ENCODE measurements around the gene ARID2. TPM values are rescaled to one million over a fixed set of nuclear protein-coding genes. Genes with fewer than 3 reads are reported as not detected.

Gene ARID2
- total RNA-seq, 1 donor from 2014 or later = 14.3 TPM

- intact Hi-C loops (cut with DNase I) = no loop called here
- DNase-seq (no peak), ATAC-seq (ENCODE audit: poor library complexity) (peak; percentile 65)
Measured at GRCh38 chr12:45745861-45746277, 16.4 kb downstream of the ARID2 start.

GRCh38 chr12:45756666-45757065 lies 27.2 kb downstream of the ARID2 start:
- DNase-seq (no peak), ATAC-seq (ENCODE audit: poor library complexity) (no peak)
- intact Hi-C loops (cut with DNase I) = no loop called here

GRCh38 chr12:45757172-45757571 lies 27.7 kb downstream of the ARID2 start:
- no peak for DNase-seq

GRCh38 chr12:45760333-45760732 lies 30.8 kb downstream of the ARID2 start:
- DNase-seq (no peak), ATAC-seq (ENCODE audit: poor library complexity) (no peak)
- intact Hi-C loops (cut with DNase I) = no loop called here

More at GRCh38 chr12:45757172-45757571, 27.7 kb downstream of the ARID2 start:
- intact Hi-C loops (cut with DNase I) = no loop called here
- ATAC-seq (ENCODE audit: poor library complexity) = no peak

- no peak for DNase-seq
- intact Hi-C loops (cut with DNase I) = no loop called here
- ATAC-seq (ENCODE audit: poor library complexity) = peak; percentile 73
Measured at GRCh38 chr12:45762185-45763110, 32.9 kb downstream of the ARID2 start.

- intact Hi-C loops (cut with DNase I) = no loop called here
- ATAC-seq (ENCODE audit: poor library complexity) (no peak), DNase-seq (no peak)
Measured at GRCh38 chr12:45763381-45763780, 33.9 kb downstream of the ARID2 start.

- intact Hi-C loops (cut with DNase I) = no loop called here
- DNase-seq (no peak), ATAC-seq (ENCODE audit: poor library complexity) (no peak)
Measured at GRCh38 chr12:45768194-45768593, 38.7 kb downstream of the ARID2 start.

GRCh38 chr12:45773747-45774146 lies 44.2 kb downstream of the ARID2 start:
- DNase-seq (no peak), ATAC-seq (ENCODE audit: poor library complexity) (no peak)
- intact Hi-C loops (cut with DNase I) = no loop called here

- intact Hi-C loops (cut with DNase I) = no loop called here
- DNase-seq = no peak
- peak; percentile 62 for ATAC-seq (ENCODE audit: poor library complexity)
Measured at GRCh38 chr12:45774508-45775162, 45.1 kb downstream of the ARID2 start.

GRCh38 chr12:45775465-45775864 lies 46.0 kb downstream of the ARID2 start:
- intact Hi-C loops (cut with DNase I) = no loop called here
- no peak for DNase-seq
- ATAC-seq (ENCODE audit: poor library complexity) = peak; percentile 55

GRCh38 chr12:45775964-45776363 lies 46.5 kb downstream of the ARID2 start:
- ATAC-seq (ENCODE audit: poor library complexity) = no peak
- intact Hi-C loops (cut with DNase I) = no loop called here
- no peak for DNase-seq

GRCh38 chr12:45779936-45780335 lies 50.4 kb downstream of the ARID2 start:
- ATAC-seq (ENCODE audit: poor library complexity) = no peak
- intact Hi-C loops (cut with DNase I) = no loop called here
- DNase-seq = no peak

GRCh38 chr12:45781080-45781479 lies 51.6 kb downstream of the ARID2 start:
- ATAC-seq (ENCODE audit: poor library complexity) = no peak

GRCh38 chr12:45785315-45785714 lies 55.8 kb downstream of the ARID2 start:
- ATAC-seq (ENCODE audit: poor library complexity) (no peak), DNase-seq (no peak)
- intact Hi-C loops (cut with DNase I) = no loop called here

More at GRCh38 chr12:45781080-45781479, 51.6 kb downstream of the ARID2 start:
- intact Hi-C loops (cut with DNase I) = no loop called here
- no peak for DNase-seq

GRCh38 chr12:45789025-45789424 lies 59.5 kb downstream of the ARID2 start:
- no peak for ATAC-seq (ENCODE audit: poor library complexity)
- intact Hi-C loops (cut with DNase I) = no loop called here

GRCh38 chr12:45794422-45794821 lies 64.9 kb downstream of the ARID2 start:
- no peak for ATAC-seq (ENCODE audit: poor library complexity)
- intact Hi-C loops (cut with DNase I) = no loop called here

More at GRCh38 chr12:45789025-45789424, 59.5 kb downstream of the ARID2 start:
- no peak for DNase-seq

GRCh38 chr12:45801625-45802024 lies 72.1 kb downstream of the ARID2 start:
- intact Hi-C loops (cut with DNase I) = no loop called here
- ATAC-seq (ENCODE audit: poor library complexity) = no peak
- DNase-seq = no peak

More at GRCh38 chr12:45794422-45794821, 64.9 kb downstream of the ARID2 start:
- no peak for DNase-seq

GRCh38 chr12:45803111-45803510 lies 73.6 kb downstream of the ARID2 start:
- no peak for ATAC-seq (ENCODE audit: poor library complexity)
- intact Hi-C loops (cut with DNase I) = no loop called here
- DNase-seq = no peak

- DNase-seq (no peak), ATAC-seq (ENCODE audit: poor library complexity) (no peak)
- intact Hi-C loops (cut with DNase I) = no loop called here
Measured at GRCh38 chr12:45816652-45817051, 87.1 kb downstream of the ARID2 start.

- no peak for ATAC-seq (ENCODE audit: poor library complexity)
- intact Hi-C loops (cut with DNase I) = no loop called here
Measured at GRCh38 chr12:45827974-45828373, 98.5 kb downstream of the ARID2 start.

More at GRCh38 chr12:45827974-45828373, 98.5 kb downstream of the ARID2 start:
- DNase-seq = no peak

All from Right ventricle myocardium superior (tissue), 1 donor.